Lung microvascular endothelial cell (primary cell): ENCODE data around the gene PEX5L. TPM values are rescaled to one million over a fixed set of nuclear protein-coding genes. Genes with fewer than 3 reads are reported as not detected.

Experiments used
- DNase-seq, 2 donors: peaks; one replicate each; pipeline versions ENCODE4 v3.0.0 to v3.0.0-alpha.2; 2010; ENCODE audit warnings: low read depth in 2 of 2
- total RNA-seq: library from RNA; depleted of rRNA; stranded (reverse); fragments of >200 nt; gene quantifications from 2 replicates; pipeline ENCODE4 v1.2.1, GENCODE V29; 2014

The PEX5L gene
- total RNA-seq, 1 donor from 2014 or later, result not detected

DNA sequence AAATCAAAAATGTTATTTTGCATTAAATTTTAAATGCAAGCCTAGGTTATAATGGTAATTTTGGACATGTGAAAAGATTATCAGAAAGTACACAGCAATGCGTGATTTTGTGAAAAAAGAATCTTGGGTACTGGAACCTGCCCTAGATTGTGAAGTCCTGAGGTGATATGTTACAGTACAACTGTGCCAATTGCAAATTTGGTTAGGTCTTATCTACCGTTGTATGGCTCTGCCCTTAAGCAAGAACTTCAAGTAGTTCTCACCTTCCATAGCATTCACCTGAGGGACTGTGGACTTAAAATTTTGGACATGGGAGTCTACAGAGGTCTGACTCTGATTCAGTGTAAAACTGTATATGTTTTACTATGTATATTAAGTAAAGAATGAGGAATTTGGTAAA is 140.2 kb downstream of the PEX5L start:
- no peak for DNase-seq

DNA sequence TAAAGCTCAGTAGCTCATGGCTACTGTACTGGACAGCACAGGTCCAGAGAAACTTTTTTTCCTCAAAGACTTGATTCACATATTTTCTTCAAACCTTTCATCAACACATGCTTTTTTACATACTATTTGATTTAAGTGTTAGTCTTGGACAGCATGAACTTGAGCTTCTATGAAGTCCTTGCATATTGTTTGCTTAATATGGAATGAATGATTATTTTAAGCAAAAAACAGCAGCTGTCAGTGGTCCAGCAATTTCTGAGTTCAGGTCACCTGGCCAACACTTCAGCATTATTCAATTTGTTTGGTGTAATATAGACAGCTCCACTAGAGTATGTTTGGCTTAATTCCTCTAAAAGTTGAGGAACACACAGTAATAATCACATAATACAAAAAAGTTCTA is 141.4 kb downstream of the PEX5L start:
- DNase-seq, result no peak

DNA sequence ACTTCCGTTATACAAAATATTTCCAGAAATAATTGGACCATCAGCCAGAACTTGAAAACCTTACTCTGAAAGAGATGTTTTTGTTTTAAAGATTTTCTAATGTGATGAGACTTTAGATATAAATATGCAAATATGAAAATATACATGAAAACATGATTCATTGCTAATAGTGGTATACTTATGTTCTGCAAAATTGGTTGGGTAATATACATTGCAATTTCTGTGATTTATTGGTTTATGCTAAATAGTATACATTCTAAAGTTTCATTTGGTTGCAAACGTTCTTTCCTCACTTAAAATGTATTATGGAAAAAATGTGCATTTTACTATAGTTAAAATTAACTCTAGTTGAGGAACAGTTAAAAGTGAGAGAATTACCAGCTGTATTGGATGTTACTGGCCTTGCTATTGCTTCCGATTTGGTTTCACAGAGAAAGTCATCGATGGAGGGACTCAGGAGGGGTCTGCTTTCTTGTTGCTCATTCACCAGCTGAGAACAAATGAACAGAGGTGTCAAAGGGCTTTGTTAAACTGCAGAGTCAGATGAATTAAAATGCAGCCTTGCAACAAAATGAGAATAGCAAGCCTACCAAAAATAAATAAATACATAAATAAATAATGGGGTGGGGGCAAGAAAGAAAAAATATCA is 149.3 kb downstream of the PEX5L start:
- DNase-seq, result no peak

DNA sequence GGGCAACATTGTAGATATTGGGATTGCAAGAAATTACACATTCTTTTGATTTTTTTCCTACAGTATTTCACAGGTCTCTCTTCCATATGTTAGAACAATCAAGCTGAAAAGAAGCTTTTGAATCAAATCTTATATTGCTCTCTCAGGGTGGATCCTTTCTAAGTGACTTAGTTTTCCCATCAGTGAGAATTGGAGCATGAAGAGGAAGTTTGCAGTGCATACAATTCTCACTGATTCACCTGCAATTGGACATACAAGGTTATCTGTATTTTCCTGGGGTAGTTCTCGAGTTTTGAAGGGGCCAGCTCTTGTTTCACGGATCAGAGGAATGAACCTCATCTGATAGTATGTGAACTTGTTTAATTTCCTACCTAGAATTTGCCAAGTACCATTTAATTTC is 150.8 kb downstream of the PEX5L start:
- DNase-seq, result no peak

DNA sequence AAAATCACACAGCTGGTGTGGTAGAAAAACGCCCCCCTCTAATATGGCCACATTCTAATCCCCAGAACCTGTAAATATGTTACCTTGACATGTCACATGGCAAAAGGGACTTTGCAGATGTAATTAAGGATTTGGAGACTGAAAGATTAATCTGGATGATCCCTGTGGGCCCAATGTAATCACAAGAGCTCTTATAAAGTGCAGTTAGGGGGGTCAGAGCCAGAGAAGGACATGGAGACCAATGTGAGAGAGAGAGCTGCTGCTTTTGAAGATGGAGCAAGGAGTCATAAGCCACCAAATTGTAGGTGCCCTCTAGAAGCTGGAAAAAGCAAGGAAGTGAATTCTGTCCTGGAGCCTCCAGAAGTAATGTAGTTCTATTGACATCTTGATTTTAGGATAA is 152.6 kb downstream of the PEX5L start:
- DNase-seq, result no peak

DNA sequence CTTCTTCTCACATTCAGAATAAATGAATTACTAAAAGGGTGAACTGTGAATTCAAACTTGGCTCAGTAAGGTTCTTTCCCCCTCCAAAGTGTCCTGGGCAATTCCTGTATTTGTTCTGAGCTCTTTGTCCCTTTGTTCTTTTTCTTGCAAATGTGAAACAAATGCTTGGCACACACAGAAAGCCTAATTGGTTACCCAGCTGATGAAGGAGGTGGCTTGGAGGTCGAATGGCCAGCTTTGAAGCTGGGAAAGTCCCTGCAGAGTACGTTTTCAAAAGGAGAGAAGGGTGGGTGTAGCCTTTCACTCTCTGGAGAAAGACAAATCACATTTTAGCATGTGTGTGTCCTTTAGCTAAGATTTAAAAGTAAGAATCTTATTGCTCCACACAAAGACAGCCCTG is 154.4 kb downstream of the PEX5L start:
- peak; percentile 2 to 20 for DNase-seq

DNA sequence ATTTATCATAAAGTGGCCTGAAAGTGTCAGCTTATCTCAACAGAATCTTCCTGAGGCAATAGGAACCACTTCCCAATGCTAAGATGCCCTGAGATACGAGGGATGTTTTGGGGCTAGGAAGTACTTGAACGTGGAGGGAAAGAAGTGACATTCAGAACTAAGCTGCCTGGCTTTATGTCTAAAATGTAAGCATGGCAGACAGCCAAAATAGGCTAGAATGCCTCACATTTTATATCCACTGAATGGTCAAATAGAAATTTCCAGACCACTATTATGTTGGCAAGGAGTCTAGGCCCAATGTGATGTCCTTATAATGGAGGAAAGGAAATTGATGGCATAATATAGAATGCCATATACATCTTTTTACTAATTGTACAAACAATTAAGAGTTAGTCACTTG is 154.9 kb downstream of the PEX5L start:
- DNase-seq, result peak in 1 of 2 donors; percentile 11

DNA sequence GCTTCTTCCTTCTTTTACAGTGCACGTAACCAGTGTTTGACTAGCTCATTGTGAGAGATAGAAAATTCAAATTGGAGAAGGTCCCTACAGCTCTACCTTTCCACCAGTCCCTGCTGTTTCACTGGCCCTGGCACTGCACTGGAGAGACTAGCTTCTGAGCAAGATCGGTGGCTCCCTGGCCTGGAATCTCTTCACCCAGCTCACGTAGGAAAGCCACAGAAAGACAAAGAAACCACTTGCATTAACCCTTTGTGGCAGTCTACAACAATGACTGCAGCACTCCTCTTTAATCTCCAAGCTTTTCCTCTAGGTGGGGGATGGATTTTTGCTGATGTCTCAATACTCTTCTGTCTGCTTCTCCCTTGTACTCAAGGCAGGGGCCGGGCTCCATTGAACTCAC is 155.9 kb downstream of the PEX5L start:
- DNase-seq, result no peak

DNA sequence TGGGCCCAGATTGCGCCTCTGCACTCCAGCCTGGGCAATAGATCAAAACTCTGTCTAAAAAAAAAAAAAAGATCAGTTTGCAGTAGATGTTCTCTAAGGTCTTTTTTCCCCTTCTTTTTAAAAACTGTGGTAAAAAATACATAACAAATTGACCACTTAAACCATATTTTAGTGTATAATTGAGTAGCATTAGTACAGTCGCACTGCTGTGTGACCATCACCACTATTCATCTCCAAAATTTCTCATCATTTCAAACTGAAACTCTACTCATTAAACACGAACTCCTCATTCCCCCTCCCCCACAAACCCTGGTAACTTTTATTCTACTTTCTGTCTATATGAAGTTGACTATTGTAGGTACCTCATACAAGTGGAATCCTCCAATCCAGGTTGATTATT is 160.3 kb downstream of the PEX5L start:
- DNase-seq, result no peak

DNA sequence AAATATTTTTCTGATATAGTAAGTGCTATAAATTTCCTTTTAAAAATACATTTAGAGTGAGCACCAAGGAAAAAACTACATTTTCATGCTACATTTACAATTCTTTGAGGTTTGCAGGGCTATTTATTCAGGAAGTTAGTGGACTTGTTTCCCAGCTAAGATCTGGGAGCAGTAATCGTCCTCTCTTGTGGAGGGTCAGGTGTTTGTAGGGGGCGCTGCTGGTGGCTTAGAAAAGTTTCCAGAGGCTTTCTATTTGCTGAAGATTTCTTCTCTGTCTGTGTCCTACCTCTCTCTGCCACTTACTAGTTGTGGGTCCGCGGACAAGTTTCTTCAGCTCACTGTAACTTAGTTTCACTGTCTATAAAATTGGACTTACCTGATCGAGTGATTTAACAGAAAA is 163.9 kb downstream of the PEX5L start:
- DNase-seq, result no peak

DNA sequence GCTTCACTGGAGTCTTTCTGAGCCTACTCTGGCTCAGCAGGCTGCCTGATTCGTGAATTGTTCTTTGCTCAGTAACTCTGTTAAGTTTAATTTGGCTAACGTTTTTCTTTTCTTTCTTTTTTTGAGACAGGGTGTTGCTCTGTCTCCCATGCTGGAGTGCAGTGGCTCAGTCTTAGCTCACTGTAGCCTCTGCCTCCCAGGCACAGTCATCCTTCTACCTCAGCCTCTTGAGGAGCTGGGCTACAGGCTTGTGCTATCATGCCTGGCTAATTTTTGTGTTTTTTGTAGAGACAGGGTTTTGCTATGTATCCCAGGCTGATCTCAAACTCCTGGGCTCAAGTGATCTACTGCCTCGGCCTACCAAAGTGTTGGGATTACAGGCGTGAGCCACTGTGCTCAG is 165.0 kb downstream of the PEX5L start:
- no peak for DNase-seq

DNA sequence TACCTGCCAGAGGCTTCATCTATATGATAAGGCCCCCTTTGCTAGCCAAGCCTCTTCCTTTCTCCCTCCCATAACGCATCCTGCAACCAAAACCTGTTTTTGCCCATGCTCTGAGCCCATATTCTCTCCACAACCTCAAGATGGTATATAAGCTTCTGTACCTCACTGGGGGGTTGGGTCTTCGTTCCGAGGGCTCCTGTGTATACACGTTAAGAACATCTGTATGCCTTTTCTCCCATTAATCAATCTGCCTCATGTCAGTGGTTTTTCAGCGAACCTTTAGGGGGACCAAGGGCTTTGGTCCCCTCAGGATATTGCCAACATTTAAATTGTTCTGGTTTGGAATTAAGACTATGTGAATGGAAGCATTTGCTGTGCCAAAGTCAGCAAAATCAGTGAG is 168.0 kb downstream of the PEX5L start:
- DNase-seq, result no peak

DNA sequence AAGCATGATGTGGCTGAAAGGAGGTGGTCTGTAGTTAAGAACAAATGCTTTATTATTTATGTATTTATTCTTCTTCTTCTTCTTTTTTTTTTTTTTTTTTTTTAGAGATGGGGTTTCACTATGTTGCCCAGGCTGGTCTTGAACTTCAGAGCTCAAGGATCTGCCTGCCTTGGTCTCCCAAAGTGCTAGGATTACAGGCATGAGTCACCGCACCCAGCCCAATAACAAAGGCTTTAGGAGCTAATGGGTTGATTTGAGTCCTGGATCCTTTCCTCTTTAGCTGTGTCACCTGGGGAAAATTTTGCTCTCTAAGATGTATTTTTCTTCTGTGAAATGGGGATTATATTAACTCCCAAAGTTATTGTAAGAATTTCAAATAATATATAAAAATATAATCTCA is 168.8 kb downstream of the PEX5L start:
- no peak for DNase-seq

DNA sequence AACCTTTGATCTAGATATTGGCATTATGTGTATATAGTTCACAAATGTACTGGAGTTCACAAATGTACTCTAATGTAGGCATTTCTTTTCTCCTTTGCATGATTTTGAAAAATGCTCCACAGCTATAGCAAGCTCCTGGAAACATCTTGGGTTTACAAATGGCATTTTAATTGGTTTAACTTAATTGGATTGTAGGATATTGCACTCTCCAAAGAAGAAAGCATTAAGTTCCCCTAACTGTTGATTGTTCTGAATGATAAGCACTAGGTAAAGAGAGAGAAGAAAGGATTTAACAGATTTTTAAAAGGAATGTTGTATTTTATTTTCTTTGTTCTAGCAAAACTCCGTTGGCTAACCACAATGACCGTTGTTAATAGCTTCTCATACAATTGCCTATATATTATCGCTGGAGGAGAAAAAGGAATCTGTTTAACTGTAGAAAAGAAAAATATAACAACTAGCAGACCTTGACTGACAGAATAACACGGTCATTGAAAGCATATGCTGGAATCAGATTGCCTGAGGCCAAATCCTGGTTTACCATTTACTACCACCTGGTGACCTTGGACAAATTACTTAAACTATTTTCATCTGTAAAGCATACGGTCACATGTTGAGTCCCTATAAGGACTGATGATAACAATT is 170.8 kb downstream of the PEX5L start:
- no peak for DNase-seq

DNA sequence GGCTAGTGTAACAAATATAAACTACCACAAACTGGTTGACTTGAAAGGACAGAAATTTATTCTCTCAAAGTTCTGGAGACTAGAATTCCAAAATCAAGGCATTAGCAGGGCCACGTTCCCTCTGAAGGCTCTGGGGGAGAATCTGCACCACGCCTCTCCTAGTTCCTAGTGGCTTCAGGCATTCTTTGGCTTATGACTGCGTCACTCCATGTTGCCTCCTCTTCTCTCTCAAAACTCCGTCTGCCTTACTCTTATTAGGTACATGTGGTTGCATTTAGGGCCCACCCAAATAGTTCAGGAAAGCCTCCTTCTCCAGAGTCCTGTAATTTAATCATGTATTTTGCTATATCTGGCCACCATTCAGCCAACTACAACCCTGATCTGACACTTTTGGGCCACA is 174.8 kb downstream of the PEX5L start:
- no peak for DNase-seq

DNA sequence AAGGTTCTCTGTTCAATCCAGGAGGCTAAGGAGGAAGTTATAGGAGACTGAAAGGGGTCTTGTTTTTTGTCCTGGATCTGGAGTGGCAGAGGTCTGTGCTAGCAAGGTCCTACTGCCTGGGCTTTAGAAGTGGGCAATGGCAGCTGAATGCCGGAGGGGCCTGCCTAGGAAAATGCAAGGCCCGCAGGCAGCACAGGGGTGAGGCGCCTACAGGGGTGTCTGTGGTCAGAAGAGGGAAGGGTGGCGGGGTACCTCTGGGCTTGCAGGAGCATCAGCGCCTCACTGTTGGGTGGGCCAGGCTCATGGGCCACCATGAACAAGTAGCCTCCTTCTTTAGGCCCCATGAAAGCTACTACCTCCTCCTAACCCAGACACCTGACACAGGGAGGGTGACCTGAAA is 175.4 kb downstream of the PEX5L start:
- DNase-seq, result no peak

DNA sequence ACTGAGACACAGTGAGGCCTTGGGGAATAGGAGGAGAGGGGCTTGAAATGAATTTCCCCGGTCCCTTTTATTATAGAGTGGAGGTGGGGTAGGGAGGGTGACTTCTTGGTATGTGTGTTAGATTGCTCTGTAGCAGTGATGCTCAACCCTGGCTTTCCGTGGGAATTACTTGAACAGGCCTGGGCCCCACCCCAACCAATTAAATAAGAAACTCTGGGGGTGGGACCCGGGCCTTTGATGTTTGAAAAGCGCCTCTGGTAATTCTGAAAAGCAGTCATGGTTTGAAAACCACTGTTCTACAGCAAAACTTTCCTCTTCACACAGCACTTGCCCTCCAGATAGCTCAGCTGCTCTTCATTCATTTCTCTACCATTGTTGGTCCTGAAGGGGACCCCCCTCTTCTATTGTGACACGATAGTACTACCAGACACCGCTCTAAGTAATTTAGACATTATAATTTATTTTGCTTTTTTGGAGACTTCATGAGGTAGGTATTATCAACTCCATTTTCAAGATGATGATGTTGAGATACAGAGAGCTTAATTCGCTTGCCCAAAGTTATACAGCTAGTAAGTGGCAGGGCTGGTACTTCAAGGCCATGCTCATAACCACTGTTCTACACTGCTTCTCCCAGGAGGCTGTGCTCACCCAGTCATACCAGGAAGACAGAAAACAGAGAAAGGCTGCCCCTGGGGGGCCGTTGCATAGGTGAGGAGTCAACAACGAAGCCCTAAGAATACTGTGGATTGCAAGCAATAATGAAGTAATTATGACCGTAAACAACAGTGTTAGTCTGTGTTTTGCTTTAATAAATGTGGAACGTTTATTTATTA is 176.2 kb downstream of the PEX5L start:
- DNase-seq, result no peak

DNA sequence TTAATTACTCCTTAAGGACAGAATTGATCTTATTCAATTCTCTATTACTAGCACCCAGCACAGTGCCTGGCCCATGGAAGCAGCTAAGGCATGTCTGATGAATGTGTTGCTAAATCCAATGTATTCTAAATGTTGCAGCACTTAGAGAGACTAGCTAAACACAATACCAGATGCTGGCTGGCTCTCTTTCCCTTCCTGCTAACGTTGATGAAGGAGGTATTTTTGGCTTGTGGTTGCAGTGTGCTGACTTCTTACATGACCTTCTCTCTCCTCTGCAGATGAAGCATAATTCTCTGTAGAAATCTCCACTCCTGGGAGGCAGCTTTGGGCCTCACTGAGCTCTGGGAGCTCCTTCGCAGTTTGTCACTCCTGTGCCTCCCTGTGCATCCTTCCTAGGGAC is 183.6 kb downstream of the PEX5L start:
- peak in 1 of 2 donors; percentile 52 for DNase-seq

DNA sequence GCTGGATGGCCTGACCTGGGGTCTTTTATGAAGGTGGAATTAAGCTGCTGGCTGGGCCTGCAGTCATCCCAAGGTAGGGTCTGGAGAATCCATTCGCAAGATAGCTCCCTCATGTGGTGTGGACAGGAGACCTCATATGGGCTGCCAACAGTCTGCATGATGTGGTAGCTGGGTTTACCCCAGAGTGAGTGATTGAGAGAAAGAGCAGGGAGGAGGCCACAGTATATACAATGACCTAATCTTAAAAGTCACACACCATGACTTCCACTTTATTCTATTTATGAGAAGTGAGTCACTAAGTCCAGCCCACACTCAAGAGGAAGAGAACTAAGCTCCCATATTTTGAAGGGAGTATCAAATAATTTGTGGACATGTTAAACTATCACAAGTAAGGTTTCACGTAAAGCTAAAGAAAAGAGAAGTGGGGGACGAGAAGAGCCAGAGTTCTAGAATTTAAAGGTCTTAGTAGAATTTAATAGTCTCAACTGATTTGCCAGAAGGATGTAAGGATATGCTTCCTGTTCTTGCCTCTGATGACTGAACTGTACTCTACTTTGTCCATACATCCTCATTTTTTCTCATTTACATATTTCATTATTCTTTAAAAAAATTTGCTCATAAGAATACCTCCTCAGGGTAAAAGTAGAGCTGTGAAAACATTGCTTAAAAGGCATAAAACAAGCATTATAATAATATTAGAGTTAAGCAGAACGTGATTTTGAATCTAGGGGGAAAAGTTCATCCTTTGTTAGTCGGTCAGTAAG is 184.4 kb downstream of the PEX5L start:
- DNase-seq, result peak; percentile 42 to 44

DNA sequence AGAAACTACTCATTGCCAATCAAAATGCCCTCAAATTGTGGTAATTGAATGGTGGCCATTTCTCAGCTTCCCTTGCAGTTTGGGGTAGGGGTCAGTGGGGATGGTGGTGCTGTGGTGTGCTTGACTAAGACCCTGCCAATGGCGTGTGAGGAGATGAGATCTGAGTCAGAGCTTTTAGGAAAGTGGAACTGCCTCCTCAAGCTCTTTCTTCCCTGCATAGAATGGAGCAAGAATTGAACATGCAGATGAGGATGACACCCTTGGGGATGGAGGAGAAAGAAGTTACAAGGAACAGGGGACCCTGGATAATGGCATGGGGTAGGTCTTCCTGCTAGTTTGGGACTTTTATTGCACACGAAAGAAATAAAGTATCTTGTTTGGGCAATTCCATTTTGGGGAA is 188.0 kb downstream of the PEX5L start:
- DNase-seq, result no peak

DNA sequence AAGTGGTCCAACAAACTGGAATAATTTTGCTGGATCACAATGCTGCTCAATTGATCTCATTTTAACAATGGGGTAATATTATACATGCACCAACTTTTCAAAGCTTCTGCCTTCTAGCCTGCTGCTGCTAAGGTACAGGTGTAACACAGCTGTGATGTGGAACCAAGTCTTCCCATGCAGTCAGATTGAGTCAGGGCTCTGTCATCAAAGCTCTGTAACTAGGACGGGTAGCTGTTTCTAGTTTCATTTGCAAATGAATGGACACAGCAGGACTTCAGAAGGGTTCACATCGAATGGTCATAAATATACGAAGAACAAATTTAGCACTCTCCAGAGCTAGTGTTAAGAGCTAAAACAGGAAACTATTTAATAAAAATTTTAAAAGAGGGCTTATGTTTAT is 194.7 kb downstream of the PEX5L start:
- DNase-seq, result no peak

DNA sequence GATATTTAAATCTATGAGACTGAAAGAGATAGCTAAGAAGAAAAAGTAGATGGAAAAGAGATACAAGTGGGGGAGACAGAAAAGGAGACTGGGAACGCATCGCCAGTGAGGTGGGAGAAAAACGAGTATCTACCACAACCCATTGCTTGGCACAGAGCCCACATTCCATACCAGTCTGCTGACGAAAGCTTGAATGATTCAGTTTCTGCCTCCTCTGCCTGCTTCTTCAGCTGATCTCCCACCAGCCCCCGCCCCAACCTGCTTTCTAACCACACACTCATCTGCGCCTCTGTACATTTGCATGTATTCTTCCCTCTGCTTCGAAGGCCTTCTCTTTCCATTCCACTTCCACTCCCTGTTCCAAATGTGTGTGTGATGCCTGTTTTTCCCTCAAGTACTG is 195.8 kb downstream of the PEX5L start:
- DNase-seq, result peak; percentile 24 to 37
